GM12873 (cell line): Measurements from ENCODE around the gene CDH18.

Source experiments
- CTCF ChIP-seq: IDR thresholded peaks from 2 replicates; pipeline ENCODE4 v1.5.1; 2012; ENCODE audit warnings: low read depth, mild to moderate bottlenecking, moderate library complexity, low read length, control low read depth; ENCODE audit not compliant: insufficient read depth; ENCODE audit errors: missing control alignments

The CDH18 gene

GRCh38 chr5:19488786-19489185 is 499.2 kb downstream of the CDH18 start:
- no peak for TF ChIP-seq CTCF

GRCh38 chr5:19487480-19487879 is 500.5 kb downstream of the CDH18 start:
- no peak for TF ChIP-seq CTCF

- TF ChIP-seq CTCF, result no peak
Observed at GRCh38 chr5:19479562-19479961, 508.4 kb downstream of the CDH18 start.

GRCh38 chr5:19462019-19462418 is 526.0 kb downstream of the CDH18 start:
- no peak for TF ChIP-seq CTCF

GRCh38 chr5:19424506-19424905 is 563.5 kb downstream of the CDH18 start:
- no peak for TF ChIP-seq CTCF
